Globus pallidus (tissue), 1 donor: ENCODE data around the gene PIK3R3.

Source experiments
- DNase-seq: peaks from one replicate; pipeline ENCODE4 v3.0.0-alpha.2; 2015; ENCODE audit warnings: low spot score

The PIK3R3 gene

DNA sequence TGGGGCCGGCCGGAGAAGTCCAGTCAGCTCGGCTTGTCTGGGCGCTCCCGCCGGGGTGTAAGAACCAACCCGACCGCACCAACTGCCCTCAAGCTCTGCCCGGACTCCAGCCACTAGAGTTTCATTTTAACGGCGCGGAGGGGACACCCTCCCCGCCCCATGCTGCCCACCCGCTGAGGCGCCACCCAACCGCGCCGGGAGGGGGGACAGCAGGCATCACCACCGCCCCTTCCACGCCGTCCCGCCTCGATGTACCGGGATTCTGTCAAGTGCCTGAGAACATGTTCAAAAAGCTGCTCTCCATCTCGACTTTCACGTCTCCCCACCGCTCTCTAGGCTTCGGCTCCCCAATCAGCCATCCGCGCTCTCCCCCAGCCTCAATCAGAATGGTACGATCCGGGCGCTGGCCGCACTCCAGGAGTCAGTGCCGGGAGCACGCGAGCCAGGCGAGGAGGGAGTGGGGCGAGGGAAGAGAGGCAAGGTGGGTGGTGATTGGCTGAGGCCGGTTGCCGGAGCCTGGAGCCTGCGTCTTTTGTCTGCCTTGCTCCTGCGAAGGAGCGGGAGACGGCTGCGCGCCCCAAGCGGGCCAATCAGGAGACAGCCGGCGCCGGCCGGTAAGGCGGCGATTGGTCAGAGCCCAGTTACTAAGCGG is at the start of gene PIK3R3:
Gene PIK3R3, minus strand, starts transcription at position 101 of the 652 bp plus-strand sequence. CDS start 677 bp downstream, outside the sequence.
- DNase-seq, result peak; percentile 97

DNA sequence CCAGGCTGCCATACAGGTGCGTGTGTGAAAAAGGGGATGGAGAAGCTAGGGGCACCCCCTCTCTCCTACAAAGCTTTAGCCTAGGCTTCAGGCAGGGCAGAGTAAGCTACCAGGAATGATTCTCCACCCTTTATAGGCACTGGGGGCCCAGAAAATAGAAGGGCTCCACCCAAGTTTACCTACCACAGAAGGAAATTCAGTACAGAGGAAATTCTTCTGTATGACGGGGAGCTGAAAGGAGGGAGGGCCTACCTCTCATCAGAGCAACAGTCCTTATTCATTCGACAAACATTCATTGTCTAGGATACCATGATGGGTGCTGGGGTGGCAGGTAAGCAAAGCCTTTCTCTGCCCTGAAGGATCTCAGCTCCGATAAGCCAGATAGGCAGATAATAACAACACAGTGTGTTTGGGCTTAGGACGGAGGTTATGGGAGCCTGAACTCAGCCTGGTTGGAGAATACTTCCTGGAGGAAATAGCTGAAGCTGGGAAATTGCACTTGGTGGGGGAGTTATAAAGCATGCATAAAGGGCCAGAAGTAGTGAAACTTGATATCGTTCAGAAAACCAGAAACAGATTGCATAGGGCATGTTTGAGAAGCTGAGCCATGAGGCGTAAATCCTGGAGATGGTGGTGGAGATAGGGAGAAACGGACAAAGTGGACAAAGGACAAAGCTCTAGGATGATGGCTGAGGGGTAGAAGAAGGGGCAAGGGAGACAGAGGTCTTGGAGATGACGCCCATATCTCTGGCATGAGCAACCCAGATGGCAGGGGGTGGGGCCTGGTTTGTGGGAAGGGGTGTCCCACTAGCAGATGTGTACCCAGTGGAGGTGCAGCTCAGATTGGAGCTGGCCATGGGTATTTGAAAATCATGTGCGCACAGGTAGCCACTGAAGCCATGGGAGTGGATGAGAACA is 49.2 kb upstream of the PIK3R3 start:
- no peak for DNase-seq

DNA sequence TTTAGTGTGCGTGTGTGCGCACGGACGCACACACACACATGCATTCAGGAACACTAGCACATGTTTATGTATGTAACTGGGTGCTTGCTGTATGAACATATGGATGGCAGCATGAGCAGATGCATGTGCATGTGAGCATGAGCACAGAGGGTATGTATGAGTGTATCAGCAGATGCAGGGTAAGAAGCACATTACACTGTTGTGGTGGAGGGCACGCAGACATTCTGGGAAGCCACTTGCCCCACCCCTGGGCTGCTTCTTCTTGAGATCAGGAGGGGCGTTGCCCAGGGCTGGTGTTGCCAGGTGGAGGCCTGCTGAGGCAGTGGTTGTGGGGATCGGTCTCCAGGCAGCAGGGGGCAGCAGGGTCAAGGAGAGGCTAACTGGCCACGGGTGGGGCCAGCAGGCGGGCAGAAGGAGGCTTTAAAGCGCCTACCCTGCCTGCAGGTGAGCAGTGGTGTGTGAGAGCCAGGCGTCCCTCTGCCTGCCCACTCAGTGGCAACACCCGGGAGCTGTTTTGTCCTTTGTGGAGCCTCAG is 47.7 kb upstream of the PIK3R3 start:
- DNase-seq, result peak; percentile 49

DNA sequence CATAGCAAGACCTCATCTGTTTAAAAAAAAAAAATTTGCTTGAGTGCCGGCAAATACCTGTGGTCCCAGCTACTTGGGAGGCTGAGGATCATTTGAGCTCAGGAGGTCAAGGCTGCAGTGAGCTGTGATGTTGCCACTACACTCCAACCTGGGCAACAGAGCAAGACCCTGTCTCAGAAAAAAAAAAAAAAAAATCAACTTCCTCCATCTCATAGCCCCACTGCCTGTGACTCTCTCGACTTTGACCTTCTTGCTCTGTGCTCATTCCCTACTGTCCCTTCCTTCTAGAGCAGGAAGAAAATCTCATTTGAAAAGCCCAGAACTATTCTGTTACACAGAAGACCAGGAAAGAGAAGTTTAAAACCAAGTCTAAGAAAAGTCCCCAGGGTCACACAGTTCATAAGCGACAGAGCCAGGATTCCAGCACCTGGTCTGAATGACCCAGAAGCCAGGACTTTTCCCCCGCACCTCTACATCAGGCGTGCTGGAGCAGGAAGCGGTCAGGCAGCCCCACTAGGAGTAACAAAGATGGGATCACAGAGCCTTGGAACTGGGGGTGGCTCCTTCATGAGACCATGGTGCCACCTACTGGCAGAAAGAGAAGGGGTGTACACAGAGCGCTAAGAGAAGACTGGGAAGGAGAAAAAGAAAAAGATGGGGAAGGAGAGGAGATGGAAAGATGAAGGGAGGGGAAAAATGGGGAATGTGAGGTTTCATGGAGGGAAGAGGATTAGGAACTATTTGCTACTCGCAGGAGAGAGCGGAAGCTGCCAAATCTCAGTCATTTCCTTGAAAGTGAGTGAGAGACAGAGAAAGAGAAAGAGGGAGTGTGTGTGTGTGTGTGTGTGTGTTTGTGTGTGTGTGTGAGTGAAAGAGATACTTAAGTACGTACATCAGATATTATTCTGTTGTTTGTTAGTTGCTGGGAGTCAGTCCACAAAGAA is 47.0 kb upstream of the PIK3R3 start:
- peak; percentile 88 for DNase-seq

DNA sequence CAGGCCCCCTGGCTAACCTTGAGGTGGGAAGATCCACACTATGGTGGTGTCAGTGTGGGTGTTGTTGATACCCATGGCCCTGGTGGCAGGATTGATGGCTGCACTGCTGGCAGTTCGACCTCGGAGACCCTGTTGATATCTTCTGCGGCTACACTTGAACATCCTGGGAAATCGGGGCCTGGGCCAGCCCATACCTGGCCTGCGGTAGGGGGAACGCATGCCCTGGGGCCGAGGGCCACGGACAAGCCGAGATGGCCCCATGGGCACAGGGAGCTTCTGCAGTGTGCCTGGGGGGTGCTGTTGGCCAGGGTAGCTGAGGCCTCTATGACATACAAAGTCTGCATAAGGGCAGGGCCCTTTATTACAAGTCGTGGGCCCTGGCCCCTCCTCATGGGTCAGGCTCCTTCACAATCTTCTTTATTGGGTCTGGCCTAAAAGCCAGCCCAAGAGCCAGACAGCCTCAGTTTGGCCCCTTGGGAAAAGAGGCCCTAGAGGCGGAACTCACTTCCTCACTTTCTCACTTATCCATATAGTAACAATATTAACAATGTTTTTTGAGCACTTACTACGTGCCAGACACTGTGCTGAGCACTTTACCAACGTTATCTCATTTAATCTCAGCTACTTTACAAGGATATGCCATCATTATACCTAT is 43.9 kb upstream of the PIK3R3 start, which contains the start of gene P3R3URF:
Gene P3R3URF, minus strand, starts transcription at position 278 of the 655 bp plus-strand sequence. Its CDS starts 17 bp downstream, at position 261.
- no peak for DNase-seq

DNA sequence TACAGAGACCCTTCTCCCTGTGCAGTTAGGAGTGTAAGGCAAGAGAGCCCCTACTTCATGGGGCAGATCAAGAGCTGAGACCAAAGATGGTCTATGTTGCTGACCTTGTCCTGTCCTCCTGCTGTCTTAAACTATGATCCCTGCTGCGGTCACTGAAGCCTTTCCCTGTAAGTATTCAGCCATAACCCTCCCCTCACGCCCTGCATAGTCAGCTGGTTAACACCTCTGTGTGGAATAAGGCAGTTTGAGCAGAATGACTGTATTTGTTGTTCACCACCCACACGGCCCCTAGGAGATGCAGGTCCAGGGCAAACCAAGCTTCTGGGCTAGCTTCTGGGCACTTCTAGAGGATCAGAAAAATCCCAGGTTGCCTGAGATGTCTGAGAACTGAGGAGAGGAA is 42.8 kb upstream of the PIK3R3 start:
- DNase-seq, result no peak

DNA sequence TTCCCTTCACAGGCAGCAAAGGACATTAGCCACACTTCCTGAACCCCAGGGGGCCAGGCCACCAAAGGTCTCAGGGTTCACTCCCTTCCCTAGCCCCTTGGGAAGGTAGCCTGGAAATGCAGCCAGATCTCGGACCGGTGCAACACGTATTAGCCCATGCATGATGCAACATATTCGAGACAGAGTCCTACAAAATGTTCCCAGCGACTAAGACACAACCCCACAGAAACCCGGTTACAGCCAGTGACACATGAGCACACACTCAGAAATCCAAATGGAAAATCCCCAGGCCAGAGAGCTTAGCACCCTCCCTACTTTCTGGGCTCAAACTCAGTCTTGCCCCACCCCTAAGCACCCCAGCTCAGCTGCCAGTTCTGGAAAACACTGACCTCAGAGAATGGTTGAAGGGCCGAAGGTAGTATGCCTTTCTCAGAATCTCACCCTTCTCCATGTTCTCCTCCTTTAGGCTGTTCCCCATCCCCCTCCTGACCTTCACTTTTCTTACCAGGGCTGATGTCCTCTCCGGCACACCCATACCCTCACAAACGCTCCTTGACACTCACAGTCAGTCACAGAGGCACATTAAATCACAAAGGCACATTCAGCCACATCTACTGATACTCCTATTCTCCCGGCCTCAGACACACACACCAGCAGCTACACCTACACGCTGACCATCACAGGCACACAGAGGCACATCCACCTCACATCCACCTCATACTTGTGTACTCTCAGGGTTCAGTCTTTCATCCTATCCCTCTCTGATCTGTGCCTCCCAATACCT is 42.2 kb upstream of the PIK3R3 start, which contains the start of gene TSPAN1:
Gene TSPAN1, plus strand, starts transcription at position 640 of the 784 bp plus-strand sequence. CDS start 6,021 bp downstream, outside the sequence.
- DNase-seq, result no peak

DNA sequence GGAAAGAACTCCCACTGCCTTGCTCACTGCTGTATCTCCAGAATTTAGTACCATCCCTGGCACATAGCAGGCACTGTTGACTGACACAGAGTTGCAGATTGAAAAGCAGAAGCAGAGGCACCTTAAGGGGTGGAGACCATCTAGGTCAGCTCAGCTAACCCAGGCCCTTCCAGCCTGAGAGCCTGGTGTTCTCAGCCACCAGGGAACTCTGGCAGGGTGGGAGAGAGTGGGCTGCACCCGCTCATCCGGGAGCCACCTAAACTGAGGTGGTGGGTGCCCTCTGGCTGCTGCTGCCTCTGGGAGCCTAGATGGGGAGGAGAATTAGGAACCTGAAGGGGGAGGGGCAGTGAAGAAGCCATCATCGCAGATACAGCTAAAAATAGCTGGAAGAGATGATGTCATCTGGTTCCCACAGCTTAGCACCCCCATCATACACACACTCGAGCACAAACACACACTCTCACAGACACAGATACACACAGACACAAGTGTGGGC is 41.0 kb upstream of the PIK3R3 start:
- no peak for DNase-seq

DNA sequence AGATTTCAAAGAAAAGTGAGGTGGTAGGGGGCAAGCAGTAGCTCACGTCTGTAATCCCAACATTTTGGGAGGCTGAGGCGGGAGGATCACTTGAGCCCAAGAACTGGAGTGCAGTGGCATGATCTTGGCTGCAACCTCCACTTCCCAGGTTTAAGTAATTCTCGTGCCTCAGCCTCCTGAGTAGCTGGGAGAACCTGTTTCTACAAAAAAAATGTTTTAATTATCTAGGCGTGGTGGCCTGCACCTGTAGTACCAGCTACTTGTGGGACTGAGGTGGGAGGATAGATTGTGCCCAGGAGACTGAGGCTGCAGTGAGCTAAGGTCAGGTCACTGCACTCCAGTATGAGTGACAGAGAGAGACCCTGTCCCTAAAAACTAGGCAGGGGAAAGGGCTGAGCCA is 39.9 kb upstream of the PIK3R3 start:
- no peak for DNase-seq

DNA sequence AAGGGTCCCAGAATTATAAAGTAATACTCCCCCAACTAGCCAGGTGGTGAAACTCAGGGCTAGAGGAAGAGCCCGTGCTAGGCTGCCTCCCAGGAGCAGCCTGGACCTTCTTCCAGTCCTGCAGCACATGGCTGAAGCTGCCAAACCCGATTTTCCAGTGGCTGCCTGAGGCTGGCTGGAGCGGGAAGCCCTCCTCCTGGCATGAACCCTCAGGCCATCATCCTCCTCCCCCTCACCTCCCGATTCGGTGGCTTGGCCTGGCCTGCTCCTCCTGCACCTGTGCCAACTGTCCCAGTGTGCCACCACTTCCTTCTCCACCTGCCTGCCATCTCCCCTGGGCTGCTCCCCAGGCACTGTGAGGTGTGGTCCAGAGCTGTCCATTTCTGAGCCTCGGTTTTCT is 39.4 kb upstream of the PIK3R3 start:
- no peak for DNase-seq

DNA sequence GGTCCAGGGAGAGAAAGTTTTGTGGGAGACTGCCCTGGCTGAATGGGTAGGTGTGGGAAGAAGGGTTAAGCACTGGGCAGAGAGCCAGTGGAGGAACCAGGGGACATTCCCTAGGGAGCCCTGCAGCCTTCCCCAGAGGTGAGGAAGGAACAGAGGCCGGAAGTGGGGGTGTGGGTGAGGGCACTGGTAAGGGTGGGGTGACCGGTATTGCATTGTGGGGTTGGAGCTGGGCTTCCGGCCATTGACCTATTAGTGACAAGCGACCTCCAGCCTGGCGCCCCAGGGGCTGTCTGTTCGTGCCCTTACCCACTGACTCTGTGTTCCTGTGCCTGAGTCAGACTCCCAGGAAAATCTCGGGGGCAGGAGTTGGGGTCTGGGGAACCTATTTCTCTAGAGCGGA is 38.9 kb upstream of the PIK3R3 start:
- DNase-seq, result no peak

DNA sequence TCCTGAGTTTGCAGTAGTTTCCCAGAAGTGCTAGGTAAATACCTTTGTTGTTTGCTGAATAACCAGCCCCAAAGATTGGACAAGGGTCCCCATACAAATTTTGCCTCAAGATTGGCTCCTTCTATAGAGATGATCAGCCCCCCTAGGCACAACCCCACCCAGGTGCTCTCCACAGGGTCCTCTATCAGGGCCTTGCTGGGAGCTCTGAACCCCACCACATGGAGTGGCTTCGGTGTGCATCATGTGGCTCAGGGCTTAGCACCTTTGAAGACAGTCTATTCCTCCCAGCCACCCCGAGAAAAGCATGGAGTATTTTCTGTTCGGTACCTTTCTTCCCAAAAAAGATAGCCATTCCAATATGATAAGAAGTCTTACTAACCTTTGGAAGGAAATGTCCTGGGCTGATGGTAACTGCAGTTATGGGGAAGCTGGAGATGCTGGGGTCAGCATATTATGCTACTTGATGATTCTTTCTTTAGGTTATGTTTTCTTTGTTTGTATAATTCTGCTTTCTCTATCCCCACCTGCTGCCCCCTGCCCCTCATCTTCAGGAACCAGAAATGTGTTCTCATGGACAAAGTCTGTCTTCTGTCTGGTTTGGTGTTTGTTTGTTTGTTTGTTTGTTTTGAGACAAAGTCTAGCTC is 37.5 kb upstream of the PIK3R3 start:
- DNase-seq, result no peak

DNA sequence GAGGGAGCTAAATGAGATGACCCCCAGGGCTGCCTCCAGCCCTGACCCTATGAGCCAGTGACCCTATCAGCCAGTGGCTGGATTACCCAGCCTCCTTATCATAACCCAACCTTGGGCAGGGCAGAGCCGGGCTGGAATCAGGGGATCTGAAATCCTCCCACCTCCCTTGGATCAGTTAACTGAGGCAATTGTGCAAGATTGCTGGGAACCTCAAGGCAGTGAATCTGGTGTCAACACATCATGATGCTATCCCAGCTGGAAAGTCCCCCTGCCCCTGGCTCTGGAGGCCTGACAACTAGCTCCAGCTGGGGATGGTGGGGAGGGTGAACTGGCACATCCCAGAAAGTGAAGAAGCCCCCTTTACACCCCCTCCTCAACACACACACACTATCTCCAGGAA is 36.0 kb upstream of the PIK3R3 start:
- no peak for DNase-seq

DNA sequence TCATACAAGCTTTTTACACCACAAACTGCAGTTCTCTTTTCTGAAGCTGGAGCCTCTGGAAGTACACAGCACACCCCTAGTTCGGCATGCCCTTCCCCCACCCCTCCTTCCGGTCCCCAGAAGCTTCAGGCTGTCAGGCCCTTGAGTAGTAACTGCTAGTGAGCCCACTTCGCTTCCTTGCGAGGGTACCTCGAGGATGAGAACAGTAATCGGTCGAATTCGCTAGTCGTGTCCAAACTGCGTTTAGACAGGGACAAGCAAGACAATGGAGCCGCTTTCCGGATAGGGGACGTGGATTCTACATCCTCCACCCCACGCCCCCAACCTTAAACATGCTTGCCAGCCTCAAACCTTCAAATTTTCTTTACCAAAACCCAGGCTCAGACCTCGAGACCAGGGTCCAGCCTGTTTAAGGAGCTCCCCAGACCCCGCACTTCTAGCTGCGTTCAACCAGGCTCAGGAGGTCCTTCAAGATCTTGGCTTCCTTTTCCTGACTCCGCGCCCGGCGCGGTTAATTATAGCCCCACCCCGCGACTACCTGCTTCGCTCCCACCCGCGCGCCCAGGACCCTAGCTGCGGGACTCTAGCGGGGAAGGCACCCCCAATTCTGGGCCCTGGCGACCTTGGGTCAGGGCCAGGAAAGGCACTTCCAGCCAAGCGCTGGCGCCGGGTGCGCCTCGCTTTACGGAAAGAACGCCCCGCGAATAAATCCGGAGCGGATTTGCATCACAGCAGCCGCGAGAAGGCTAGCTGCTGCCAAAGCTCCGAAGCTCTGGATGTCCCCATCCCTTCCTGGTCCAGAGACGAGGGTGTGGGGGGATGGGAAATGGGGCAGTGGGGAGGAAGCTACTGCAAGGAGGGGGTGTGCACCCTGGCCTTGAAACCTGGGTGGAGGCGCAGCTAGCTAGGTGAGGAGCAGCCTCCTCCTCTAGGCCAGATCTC is 34.4 kb upstream of the PIK3R3 start:
- DNase-seq, result no peak

DNA sequence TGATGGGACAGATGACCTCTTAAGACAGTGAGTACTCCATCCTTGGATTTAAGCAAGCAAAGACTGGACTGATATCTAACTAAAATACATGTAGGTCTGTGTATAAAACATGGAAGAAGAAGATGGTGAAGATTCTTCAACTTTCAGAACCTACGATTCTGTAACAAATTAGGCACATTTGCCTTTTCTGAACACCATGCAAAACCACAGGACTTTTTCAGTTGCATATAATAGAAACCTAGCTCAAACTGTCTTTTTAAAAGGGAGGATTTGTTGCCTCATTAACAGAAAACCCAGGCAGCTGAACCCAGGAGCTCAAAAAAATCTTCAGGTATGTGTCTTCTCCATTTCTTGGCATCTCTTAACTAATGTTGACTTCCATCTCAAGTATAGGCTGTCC is 27.8 kb upstream of the PIK3R3 start:
- DNase-seq, result no peak

DNA sequence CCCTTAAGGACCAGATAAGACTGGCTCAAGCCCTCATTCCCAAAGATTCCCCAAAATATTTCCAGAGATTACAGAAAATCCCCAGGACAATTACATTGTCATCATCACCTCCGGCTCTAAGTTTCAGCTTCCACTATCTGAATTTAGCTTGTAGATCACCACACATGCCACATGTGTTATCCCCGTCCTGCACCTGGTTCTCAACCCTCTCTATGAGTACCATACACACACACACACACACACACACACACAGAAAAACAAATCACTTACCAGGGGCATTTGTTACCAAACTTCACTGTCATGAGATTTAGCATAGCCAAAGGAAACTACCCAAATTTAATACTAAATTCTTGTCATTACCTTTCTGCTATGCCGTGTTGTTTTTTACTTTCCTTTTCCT is 27.1 kb upstream of the PIK3R3 start:
- DNase-seq, result no peak

DNA sequence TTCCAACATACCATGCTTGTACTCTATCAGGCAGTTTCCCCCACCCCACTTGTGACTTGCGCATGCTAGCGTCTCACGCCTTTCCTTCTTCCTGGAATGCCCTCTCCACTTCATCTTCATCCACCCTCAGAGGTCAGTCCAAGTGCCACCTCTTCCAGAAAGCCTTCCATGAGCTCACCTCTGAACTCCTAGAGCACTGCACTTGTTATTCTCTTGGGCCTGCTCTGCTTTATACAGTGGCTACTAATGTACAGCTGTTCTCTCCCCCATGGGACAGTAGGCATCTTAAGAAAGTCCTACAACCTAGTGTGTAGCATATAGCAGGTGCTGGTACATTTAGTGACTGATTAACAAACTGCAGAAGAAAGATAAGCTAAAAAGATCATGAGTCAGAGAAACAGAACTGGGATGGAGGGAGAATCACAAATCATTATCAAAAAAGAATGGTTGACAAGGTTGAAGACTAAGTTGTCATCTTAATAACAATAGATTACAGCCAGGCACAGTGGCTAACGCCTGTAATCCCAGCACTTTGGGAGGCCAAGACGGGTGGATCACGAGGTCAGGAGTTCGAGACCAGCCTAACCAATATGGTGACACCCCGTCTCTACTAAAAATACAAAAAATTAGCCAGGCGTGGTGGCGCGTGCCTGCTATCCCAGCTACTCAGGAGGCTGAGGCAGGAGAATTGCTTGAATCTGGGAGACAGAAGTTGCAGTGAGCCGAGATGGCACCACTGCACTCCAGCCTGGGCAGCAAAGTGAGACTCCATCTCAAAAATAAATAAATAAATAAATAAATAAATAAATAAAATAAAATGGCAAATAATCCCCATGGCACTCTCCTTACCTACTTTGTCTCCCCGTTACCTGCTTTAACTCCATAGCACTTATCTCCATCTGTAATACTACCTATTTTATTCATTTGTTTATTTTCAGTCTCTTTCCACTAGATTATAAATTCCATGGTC is 26.2 kb upstream of the PIK3R3 start:
- no peak for DNase-seq
